Fibroblast of villous mesenchyme (primary cell): ENCODE results near the gene DGKE. TPM values are rescaled to one million over a fixed set of nuclear protein-coding genes. Genes with fewer than 3 reads are reported as not detected.

Source experiments
- DNase-seq: peaks from one replicate; pipeline ENCODE4 v3.0.0-alpha.2; 2010; ENCODE audit warnings: low read depth
- H3K4me3 ChIP-seq: 2 replicates; pipeline ENCODE4 v1.5.1; 2011; ENCODE audit warnings: low read depth, mild to moderate bottlenecking, low read length
- CTCF ChIP-seq: IDR thresholded peaks from 2 replicates; pipeline ENCODE4 v1.5.1; 2012; ENCODE audit warnings: low read depth, mild to moderate bottlenecking, low read length; ENCODE audit not compliant: insufficient read depth
- total RNA-seq: library from RNA; depleted of rRNA; stranded (reverse); fragments of >200 nt; gene quantifications from 2 replicates; pipeline ENCODE4 v1.2.3, GENCODE V29; 2012

DGKE gene
- total RNA-seq, 1 donor = 12.1 TPM

GRCh38 chr17:56876766-56877179 lies 42.8 kb downstream of the DGKE start:
- peak; percentile 27 for DNase-seq
- no peak overlapping the region for H3K4me3 ChIP-seq
- TF ChIP-seq CTCF = no peak

- DNase-seq = no peak
- H3K4me3 ChIP-seq = no peak overlapping the region
- TF ChIP-seq CTCF = no peak
Observed at GRCh38 chr17:56879280-56879679, 45.3 kb downstream of the DGKE start.

- TF ChIP-seq CTCF = no peak
- no peak overlapping the region for H3K4me3 ChIP-seq
- DNase-seq = no peak
Observed at GRCh38 chr17:56880133-56880532, 46.2 kb downstream of the DGKE start.

GRCh38 chr17:56880571-56880970 lies 46.6 kb downstream of the DGKE start:
- TF ChIP-seq CTCF = no peak
- DNase-seq = no peak
- no peak overlapping the region for H3K4me3 ChIP-seq

GRCh38 chr17:56881685-56882295 lies 47.8 kb downstream of the DGKE start:
- H3K4me3 ChIP-seq = no peak overlapping the region
- DNase-seq = no peak
- TF ChIP-seq CTCF = no peak

GRCh38 chr17:56883616-56884015 lies 49.7 kb downstream of the DGKE start:
- DNase-seq = no peak
- H3K4me3 ChIP-seq = no peak overlapping the region
- no peak for TF ChIP-seq CTCF
